Stimulated activated CD4-positive, alpha-beta T cell treated with anti-CD3 and anti-CD28 coated beads, Interleukin-1b, Interleukin-23, amount 100 ng/mL, for 1 hour (primary cell): ENCODE results near the gene LRP5.

Experiments used
- DNase-seq, 2 donors: peaks; one replicate each; pipeline ENCODE4 v3.0.0-alpha.2; 2020; ENCODE audit warnings: low read depth in 2 of 2

The LRP5 gene

DNA sequence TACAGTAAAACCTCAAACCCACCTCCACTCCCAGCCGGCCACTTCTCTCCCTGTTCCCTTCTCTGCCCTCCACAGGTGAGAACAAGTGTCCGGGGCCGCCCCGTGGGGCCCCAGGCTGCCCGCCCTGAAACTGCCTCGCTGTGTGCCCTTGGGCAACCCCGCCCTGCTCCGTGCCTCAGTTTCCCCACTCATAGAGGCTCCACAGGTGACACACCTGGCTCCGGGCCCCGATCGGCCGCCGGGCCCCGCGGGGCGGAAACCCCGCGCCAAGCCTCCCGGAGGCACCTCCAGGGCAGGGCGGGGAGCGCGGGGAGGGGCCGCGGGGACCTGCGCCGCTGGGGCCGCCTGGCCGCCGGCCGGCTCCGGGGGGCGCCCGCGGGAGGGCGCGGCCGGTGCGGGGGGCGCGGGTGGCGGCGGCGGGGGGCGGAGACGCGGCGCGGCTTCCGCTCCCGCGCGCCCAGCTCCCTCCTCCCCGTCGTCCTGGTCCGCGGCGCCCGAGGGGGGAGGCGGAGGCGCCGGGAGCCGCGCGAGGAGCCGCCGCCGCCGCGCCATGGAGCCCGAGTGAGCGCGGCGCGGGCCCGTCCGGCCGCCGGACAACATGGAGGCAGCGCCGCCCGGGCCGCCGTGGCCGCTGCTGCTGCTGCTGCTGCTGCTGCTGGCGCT, at the start of gene LRP5:
Gene LRP5, plus strand, starts transcription at position 475 of the 663 bp plus-strand sequence. Its CDS starts 124 bp downstream, at position 599.
- DNase-seq = no peak

- DNase-seq = no peak
Observed at GRCh38 chr11:68263444-68264035, 48.9 kb upstream of the LRP5 start.

DNA sequence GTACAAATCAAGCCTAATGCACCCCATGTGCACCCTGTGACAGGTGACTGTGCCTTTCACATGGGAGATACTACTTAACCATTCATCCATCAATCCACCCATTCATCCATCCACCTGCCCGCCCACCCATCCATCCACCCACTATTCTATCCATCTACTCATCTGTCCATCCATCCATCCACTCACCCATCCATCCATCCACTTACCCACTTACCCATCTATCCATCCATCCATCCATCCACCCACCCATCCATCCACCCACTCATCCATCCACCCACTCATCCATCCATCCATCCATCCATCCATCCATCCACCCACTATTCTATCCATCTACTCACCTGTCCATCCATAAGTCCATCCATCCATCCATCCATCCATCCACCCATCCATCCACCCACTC, 48.1 kb upstream of the LRP5 start:
- no peak for DNase-seq

DNA sequence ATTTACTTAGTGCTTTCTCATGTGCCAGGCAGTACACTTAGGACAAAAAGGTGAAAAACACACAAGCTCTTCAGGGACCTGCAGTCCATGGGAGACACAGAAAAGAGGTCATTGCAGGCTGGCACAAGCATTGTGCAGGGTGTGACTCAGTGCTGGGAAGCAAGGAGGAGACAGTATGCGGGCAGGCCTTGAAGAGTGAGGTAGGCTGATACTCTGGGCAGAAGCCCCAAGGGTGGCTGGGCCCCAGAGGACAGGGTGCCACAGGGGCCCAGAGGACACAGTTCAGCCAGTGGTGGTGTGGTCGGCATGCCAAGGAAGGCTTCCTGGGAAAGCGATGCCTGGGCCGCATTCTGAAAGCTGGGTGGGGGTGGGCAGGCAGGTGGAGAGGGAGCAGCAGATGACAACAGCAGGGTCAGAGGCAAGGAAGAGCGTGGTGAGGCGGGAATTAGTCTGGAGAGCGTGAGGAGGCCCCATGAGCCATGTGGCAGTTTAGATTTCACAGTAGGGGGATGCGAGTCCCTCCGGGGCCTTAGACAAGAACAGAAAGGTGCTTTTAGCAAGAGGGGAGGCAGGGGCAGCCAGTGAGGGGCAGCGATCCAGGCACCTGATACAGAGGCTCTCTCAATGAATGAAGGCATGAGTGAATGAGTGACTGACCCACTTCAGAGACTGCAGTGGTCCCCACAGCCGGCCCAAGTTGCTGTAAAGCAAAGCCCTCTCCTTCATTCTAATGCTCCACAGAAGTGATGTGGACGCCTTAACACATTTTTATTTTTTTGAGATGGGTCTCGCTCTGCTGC, 47.5 kb upstream of the LRP5 start:
- no peak for DNase-seq

GRCh38 chr11:68266121-68266891, 46.1 kb upstream of the LRP5 start:
- DNase-seq = no peak

DNA sequence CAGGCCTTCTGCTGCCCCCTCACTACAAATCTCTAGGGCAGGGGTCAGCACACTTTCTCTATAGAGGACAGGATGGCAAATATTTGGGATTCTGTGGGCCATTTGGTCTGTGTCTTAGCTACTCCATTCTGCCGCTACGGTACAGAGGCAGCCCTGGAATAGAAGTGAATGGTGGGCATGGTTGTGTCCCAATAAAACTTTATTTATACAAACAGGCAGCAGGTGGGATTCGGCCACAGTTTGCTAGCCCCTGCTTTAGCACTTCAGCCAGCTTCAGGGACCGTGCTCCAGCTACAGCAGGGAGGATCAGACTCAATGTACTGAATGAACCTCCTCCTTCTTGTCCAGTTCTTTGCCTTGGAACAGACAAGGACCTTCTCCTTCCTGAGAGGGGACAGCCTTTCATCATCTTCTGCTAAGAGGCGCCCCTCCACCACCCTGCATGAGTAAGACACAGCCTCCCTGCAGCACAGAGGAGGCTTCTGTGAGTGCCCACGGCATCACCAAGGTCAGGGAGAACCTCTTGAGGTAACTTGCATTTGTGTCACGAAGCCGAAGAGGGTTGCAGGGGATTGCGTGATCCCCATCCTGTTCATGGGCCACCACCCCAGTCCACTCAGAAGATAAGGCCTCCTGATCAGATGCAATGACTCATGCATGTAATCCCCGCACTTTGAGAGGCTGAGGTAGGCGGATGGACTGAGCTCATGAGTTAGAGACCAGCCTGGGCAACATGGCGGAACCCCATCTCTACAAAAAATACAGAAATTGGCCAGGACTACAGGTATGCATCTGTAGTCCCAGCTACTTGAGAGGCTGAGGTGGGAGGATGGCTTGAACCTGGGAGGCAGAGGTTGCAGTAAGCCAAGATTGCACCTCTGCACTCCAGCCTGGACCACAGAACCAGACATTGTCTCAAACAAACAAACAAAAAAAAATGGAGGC, 45.2 kb upstream of the LRP5 start:
- DNase-seq = no peak

DNA sequence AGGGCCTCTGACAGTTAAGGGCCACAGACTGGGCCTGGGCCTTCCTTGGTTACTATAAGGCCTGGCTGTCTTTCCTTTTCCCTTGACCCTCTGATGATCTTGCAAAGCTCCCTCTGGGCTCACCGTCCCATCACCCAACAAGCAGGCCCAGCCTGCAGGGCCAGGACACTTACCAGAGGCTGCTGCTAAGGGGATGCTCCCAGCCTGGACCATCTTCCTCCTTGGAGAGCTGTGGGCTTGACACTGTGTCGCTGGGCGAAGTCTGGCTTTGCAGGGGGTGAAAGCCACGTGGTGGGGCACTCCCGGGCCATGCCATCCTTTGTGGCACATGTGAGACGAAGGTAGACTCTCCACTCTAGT, 44.5 kb upstream of the LRP5 start:
- no peak for DNase-seq

DNA sequence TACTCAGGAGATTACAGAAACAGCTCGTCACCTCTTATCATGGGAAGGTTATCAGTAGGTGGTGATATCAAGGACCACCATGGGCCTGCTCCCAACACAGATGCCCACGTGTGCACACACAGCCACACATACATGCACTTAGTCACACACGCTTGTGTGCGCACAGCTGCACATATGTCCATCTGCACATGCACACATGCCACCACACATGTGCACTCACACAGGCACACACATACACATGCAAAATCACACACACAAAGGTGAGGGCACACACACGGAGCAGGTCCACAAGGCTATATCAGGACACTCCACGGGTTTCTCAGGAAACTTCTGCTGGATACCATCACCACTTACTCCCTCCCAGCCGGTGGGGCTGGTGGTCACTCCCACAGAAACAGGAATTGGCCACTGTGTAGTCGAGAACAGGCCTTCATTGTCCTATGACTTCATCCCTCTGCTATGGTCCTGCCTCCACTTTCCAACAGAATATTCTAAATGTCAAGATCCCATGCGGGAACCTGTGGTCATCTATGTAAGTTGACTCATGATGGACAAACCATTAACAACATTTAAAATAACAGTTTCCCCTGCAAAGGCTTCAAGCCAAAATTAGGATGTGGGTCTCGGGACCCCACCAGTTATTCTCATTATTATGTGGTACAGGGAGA, 42.8 kb upstream of the LRP5 start:
- no peak for DNase-seq

DNA sequence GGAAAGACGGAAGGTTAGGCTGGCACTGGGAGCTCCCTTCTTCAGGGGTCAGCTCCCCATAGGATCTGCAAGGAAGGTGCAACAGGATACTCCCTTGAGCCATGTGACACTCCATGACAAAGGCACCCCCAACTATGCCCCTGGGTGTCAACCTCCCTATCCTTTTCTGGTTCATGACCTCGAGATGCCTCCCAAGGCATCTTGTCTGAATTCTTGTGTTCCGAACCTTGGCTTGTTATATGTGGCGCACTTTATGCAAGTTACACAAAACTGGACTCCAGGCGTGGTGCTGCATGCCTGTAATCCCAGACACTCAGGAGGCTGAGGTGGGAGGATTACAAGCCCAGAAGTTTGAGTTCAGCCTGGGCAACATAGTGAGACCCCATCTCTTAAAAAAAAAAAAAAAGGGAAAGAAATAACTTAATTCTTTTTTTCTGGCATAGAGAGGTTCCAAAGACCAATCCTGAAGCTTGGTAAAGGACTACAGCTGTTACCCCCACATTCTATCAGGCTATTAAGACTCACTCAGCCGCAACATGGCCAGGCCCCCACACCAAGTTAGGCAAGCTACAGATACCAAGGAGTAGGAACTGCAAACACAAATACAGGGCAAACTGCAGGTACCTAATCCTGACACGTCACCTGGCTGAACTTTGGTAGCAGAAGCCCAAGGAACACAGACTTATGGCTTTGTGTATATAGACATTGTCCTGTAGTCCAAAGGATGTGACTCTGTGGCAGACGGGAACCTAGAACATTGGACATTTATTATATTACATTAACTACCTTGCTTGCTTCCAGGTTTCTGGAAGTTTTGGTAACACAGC, 42.0 kb upstream of the LRP5 start:
- no peak for DNase-seq

- peak; percentile 10 to 14 for DNase-seq
Observed at GRCh38 chr11:68271023-68271780, 41.2 kb upstream of the LRP5 start.

DNA sequence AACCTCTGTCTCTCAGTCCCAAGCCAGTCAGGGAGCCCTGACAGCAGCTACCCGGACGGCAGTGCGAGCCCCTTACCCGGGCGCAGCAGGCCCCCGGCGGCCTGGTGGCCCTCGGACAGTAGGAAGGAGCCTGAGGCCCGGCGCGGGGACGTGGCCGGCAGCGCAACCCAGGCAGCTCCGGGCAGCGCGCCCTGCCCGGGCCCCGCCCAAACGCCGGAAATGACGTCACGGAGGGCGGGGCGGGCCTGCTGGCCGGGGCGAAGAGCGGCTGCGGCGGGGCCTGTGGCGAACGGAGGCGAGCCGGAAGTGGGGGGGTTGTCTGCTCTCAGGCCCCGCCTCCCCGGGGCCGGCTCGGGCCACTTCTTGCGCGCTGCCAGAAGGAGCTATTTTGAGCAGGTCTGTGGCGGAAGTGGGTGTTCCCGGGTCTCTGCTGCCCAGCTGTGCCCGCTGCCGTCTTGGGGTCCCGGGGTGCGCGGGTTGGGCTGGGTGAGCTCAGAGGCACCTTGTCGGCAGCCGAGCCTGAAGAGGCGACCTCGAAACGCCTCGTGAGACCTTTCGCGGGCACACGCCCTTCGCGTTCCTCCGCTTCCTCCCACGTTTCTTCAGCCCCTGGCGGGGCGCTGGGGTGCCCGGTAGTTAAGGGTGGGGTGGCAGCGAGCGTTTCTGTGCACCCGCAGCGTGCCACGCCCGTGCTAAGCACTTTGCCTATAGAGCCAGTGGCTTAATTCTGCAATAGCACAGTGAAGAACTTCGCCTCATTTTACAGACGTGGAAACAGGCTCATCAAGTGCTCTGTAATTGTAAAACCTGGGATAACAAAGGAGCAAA, 40.4 kb upstream of the LRP5 start, which contains the start of gene C11orf24:
Gene C11orf24, minus strand, starts transcription at position 193 of the 828 bp plus-strand sequence. CDS start 8,206 bp downstream, outside the sequence.
- peak; percentile 83 to 87 for DNase-seq

- no peak for DNase-seq
Observed at GRCh38 chr11:68273026-68273738, 39.2 kb upstream of the LRP5 start.

- no peak for DNase-seq
Observed at GRCh38 chr11:68274306-68274705, 38.1 kb upstream of the LRP5 start.

- DNase-seq = no peak
Observed at GRCh38 chr11:68275721-68276507, 36.5 kb upstream of the LRP5 start.

DNA sequence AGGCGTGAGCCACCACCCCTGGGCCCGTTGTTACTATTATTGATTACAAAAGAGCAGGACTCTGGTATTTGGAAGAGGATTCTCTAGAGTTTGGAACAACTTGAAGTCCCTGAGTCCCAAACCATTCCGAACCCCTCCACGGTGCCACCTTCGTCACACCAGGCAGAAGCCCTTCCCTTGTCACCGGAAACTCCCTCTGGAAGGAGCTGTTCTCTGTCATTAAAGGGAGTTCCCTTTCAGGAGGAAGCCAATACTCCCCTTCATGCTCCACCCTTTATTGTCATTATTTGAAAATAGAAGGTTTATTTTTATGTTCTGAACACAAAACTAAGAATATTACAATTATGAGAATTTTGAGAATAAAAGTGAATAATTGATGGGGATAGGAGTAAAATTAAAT, 35.5 kb upstream of the LRP5 start:
- no peak for DNase-seq

GRCh38 chr11:68279676-68280075, 32.7 kb upstream of the LRP5 start:
- no peak for DNase-seq
